Measurements from ENCODE around the gene CERK.
"Not testable (repeated sequence)": the region's sequence is repeated elsewhere in the genome, so short reads cannot be mapped to it uniquely, and the experiment has no call there.

Gene CERK

GRCh38 chr22:46659059-46659790 is 78.8 kb downstream of the CERK start:
- DNase-seq = no peak

GRCh38 chr22:46657996-46658947 is 79.8 kb downstream of the CERK start:
- DNase-seq = no peak

GRCh38 chr22:46657655-46657953 is 80.4 kb downstream of the CERK start:
- DNase-seq = no peak

GRCh38 chr22:46656856-46657654 is 81.0 kb downstream of the CERK start:
- no peak for DNase-seq

GRCh38 chr22:46655861-46656608 is 82.0 kb downstream of the CERK start:
- no peak for DNase-seq

GRCh38 chr22:46654927-46655595 is 83.0 kb downstream of the CERK start:
- no peak for DNase-seq

GRCh38 chr22:46654426-46654825 is 83.6 kb downstream of the CERK start:
- DNase-seq = no peak

- DNase-seq = no peak
These were observed 84.5 kb downstream of the CERK start for GRCh38 chr22:46653596-46653995.

- DNase-seq = no peak
These were observed 85.2 kb downstream of the CERK start for GRCh38 chr22:46652847-46653331.

- DNase-seq = no peak
These were observed 85.8 kb downstream of the CERK start for GRCh38 chr22:46652081-46652846.

GRCh38 chr22:46651316-46651715 is 86.7 kb downstream of the CERK start:
- DNase-seq = no peak

GRCh38 chr22:46650078-46650810 is 87.8 kb downstream of the CERK start:
- DNase-seq = no peak

- no peak for DNase-seq
These were observed 88.6 kb downstream of the CERK start for GRCh38 chr22:46649141-46650077.

GRCh38 chr22:46648225-46648820 is 89.7 kb downstream of the CERK start:
- DNase-seq = not testable (repeated sequence)

- no peak for DNase-seq
These were observed 91.4 kb downstream of the CERK start for GRCh38 chr22:46646531-46647215.

GRCh38 chr22:46642840-46643480 is 95.1 kb downstream of the CERK start:
- DNase-seq = not testable (repeated sequence)

- DNase-seq = no peak
These were observed 96.2 kb downstream of the CERK start for GRCh38 chr22:46641811-46642266.
